GM19438 (cell line): ENCODE data around the gene ZNRF2.

ENCODE experiments used
- ATAC-seq: cut with Tn5 transposase; IDR thresholded peaks from one replicate; pipeline ENCODE4 v1.9.1; 2021; ENCODE audit warnings: low read depth; ENCODE audit not compliant: unreplicated experiment

The ZNRF2 gene

DNA sequence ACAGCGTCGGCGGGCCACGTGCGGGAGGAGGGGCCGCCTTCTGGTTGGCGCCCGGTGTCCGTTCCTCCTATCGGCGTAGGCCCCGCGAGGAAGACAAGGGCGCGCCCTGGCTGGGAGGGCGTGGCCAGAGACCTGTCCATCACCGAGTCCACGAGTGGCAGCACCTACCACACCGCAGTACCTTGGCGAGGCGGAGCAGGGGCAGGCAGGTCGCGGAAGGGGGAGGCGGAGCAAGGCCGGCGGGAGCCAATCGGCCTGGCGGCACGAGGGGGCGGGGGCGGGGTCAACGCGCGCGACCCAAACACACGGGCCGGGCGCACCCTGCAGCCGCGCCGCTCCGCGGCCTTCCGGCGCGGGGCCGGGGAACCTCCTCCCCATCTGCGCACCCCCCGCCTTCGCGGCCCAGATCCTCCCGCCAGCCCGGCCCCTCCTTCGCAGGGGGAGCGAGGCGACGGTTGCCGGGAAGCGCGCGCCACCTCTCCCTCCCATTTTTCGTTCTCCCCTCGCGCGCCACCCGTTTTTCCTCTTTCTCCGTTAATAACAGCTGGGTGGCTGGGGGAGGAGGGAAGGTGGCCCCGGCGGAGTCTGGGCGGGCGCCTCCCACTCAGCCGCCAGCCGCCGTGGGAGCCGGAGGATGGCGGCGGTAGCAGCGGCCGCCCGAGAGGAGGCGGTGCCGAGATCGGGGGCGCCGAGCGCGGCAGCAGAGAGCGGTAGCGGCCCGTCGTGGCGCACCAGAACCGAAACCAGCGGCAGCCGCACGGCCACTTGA is at the start of gene ZNRF2:
TSS of gene ZNRF2 (plus strand) at position 300 of the 769 bp plus-strand sequence. CDS start 761 bp downstream, outside the sequence.
- ATAC-seq: peak; percentile 83

DNA sequence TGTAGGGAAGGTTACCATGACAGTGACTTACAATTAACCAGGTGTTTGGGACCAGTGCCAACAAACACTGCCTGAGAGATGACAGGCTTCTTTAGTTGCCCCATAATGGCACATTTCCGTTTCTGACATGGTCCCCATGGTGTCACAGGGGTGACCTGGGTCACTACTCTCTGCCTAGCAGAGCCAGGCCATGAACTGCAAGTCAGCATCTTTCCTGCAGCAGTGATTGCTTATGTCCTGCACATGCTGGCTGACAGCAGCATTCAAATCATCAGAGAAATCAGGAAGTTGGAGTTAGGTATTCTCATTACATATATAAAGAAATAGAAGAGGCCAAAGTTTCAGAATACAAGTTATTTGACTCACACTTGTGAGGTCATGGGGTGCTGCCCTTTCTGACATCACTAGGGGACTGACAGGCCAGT is 47.1 kb upstream of the ZNRF2 start:
- no peak for ATAC-seq

DNA sequence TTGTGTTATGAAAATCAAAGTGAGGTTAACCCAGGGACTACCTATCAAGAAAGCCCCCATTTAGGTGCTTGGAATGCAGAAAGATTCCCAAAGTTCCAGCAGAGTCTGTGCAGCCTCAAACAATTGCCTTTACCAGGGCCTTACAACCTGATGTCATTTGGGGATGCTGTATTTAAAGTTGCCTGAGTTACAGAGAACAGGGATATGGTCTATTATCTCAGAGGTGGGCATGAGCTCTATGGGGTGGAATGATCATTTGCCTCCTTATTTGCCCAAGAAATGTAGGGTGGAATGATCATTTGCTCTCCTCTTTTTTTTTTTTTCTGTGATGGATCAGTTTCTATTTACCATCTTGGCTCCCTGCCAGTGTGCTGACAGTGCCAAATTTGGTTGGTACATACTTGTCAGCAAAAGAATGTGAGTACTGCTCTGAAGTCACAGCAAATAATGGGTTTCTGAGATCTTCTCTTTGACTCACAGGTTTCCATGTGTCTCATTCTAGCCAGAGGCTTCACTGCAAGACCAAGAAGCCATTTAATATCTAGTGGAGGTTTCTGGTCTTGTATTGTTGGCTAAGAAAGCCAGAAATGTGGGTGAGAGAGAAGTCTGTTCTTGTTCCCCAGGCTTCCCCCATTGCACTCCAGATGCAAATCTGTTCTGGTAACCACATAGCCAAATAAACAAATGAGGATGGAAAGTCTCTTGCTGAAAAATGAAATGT is 45.5 kb upstream of the ZNRF2 start:
- ATAC-seq: peak; percentile 56

DNA sequence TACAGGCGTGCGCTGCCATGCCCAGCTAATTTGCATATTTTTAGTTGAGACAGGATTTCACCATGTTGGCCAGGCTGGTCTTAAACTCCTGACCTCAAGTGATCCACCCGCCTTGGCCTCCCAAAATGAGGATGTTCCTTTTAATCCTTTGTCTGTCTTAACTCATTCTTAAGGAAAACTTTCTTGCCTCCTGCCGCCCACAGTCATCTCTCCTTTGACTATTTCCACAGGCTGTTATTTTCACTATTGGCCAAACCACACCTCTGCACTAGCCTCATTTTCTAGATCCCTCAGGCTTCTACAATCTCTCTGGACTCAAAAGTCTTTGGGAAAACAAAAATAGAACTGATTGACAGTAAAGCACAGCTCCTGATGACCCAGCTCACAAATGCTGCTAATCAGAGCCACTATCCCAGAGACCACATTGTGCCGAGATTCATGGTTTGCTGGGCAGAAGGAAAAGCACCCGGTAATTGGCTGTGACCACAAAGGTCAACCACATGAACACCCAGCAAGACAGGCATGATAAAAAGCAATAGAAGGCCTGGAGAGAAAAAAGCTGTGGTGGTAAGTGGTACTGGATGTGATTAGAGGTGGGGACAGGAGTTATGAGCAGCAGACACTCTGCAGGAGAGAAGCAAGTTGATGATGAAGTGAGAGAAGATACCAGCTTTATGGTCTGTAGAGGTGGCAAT is 44.1 kb upstream of the ZNRF2 start:
- ATAC-seq: no peak

DNA sequence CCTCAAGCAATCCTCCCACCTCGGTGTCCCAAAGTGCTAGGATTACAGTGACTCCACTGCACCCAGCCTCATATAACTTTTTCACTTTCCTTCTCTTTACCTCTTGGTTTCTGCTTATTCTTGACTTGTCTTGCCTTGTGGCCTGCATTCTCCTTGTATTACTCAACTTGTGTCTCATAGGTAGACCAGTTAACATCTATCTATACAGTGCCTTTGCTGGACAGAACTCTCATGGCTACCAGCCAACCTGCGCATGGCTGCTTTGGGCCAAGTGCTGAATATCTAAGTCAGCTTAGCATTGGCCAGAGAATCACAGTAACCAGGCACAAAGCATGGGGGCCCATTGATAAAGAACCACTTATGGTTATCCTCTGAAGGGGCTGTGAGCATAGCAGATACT is 42.6 kb upstream of the ZNRF2 start:
- ATAC-seq: no peak

DNA sequence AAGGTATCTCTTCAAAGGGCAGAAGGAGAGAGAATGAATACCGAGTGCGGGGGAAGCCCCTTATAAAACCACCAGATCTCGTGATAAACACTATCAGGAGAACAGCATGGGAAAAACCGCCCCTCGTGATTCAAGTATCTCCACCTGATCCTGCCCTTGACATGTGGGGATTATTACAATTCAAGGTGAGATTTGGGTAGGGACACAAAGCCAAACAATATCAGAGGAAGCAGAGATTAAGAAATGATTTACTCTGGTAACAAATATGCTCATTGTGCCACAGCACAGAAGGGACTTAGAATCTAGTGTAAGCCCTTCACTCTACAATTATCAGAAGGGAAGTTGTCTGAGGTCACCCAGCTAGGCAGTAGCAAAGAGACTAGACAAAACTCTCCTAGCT is 40.1 kb upstream of the ZNRF2 start:
- ATAC-seq: no peak

DNA sequence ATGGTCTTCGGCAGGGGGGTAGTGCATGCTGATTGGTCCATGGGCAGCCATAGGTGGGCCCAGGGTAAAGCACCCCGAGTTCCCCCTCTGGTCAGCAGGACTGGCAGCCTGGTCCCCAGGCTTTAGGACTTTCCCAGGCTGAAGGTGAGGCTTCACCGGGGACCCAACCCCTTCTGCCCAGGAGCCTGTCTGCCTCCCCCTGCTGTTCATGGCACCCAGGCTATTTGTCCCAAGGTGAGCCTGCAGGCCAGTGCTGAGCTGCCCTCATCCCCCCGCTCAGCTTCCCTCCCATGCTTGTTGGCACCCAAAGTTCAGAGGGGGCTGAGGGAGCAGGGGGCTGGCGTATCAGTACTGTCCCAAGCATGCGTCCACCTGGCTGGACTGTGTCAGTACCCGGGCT is 38.5 kb upstream of the ZNRF2 start:
- ATAC-seq: no peak

DNA sequence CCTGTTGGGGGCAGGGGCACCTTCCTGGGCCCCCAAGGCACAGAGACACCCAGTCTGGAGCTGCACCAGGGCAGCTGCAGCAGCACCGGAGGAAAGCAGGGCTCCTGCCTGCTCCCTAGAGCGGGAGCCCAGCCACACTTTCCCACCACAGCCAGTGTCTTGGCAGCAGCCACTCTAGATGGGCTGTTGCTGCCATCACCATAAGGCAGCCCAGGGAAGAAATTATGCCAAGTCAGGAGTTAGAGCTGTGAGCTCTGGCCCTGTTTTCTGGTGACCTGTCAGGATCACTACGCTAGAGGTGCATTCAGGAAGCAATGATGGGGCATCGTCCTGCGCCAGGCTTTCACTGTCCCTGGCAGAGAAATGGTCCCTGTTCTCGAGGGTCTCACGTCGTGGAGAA is 38.0 kb upstream of the ZNRF2 start:
- no peak for ATAC-seq

DNA sequence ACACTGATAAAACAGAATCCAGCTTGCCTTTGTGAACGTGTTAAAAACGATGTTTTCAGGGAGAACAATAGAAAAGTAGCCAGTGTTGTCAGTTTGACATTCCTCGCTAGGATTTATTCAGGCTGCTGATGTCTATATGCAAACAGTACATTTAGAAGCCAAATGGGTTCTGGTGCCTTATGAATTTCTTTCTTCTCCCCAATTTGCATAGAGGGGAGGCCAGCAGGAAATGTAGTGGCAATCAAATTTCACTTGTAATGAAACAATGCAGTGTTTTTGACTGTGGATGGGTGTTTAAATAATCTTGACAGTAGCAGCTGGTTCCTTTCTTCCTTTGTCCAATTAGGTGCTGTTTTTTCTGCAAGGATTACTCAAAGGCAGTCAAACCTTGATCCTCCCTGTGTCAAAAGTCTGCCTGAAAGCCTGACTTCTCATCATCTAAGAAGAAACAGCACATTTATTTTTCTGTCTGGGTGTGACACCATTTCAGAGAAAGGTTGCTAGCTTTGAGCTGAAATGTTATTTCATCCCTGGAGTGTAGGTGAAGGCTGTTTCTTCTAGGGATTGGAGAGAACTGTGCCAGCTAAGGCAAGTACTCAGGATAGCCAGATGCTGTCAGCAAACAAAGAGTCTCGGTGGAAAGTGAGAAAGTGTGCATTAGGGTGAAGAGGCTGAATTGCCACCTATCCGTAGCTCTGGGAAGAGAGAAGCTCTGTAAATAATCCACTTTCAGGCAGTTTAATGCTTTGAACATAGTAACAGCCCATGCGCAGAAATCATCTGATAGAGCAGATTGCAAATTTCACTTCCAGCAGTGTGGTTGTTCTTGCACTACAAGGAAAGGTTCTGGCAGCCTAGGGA is 36.6 kb upstream of the ZNRF2 start:
- no peak for ATAC-seq

DNA sequence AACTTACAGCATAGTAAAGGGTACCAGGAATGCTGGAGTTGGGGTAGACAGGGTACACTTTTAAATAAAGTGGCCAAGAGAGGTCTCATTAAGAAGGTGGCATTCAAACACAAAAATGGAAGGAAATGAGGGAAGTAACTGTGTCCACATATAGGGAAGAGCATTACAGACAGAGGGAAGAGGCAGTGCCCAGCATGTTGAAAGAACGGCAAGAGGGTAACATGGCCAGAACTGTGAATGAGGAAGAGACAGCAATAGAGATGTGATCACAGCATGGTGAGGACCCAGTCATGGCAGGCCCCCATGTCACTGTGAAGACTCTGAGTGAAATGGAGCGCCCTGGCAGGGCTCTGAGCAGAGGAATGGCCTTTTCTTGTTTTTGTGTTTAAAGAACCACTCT is 35.1 kb upstream of the ZNRF2 start:
- no peak for ATAC-seq

DNA sequence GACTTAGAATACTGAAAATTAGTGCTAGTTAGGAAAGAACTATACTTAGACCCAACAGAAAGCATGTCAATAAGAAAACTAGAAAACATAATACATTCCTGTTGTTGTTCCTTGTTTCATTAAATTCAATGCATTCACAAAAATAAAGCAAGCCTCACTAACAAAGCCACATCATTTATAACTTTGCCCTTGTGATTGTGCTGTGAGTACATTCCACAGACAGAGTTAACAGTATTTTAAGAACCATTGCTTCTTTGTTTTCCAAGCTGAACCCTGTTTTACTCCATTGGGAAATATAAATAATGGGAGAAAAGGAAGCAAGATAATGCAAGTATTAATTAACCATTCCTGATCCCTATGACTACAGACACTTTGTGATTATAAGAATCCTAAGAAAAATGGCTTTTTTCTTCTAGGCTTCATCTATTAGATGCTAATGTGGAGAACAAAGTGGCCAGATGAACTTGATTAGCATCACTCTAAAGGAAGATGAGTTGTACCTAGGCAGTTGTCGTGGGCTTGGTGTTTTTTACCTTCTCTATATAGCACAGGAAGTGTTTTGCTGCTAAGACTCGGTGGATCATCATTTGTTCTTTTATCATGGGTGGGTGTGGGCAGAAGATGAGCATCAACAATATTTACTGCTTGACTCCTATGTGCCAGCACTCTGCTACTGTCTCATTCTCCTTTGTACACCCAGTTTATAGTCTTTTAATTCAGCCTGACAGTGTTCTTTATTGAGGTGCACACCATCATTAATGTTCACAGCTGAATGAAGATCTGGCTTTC is 34.2 kb upstream of the ZNRF2 start:
- no peak for ATAC-seq

DNA sequence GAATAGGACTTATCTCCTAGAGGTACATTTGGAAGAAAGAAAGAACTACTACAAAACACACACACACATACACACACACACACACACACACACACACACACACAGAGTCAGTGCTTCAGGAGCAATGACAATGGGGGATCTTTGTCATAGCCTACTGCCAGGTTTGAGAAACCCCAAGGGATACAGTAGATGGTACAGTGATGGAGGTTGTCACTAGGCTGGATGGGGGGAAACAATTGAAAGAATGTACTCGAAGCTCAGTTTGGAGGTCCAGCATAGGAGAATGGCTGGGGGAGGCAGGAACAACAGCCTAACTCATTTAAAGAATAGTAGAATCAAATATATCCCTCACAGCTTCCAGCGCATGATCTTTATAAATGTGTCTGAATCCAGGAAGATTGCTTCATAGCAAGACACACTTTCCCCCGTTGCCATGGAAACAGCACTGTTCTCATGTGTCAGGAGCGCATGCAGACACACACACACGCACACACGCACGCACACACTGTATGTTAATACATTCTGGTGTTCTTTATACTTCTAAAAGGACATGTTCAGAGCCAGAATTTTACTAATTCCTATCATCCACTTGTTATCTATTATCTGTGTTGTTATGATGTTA is 32.6 kb upstream of the ZNRF2 start:
- ATAC-seq: no peak

DNA sequence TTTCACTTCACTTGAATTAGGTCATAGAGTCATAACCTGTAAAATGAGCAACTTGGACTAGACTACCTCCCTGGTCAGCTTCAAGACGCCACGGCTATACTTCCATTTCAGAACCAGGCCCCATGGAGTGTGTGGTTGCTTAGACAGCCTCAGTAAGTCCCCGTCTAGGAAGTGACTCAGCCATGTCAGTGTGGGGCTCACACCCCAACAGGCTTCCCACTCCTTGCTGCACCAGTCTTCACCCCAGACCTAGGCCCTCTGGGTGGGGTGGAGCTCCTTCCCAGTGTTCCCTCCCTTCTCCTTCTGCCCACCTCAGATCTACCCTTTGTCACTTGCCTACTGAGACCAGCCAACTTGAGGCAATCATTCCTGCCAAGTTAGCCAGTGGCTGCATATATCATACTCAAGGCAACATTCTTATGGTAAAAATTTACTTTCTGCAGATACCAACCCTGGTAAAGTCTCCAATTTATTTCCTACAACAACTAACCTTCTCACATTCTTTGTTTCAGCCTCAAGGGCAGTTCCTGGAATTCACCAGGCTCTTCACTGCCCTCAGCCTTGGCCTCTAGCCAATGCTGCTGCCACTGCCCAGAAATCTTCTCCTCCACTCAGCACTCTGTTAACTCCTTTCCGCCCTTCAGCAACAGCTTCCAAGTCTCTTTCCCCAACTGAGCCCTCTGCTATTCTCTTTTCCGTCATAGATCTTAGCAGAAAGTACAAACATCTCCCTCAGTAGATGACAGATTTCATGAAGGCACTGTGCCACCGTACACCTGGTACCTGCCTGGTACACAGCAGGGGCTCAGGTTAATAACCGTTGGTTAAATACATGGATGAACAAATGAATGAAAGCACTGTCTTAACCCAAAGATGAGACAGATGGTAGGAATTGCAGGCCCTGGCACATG is 31.3 kb upstream of the ZNRF2 start:
- no peak for ATAC-seq

DNA sequence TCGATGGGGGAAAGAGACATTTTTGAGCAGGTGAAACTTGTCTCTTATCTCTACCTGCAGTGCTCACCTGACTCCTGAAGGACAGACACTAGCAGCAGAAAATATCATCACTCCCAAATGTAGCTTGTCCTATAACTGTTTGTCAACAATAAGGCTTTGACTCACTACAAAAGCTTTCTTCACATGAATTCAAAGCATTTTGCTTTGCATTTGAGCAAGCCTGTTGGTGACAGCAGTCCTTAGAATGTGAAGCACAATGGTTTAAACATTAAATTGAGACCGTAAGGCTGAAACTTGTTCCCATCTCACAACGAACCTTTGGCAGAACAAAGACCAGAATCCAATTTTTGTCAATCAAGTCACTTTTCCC is 30.6 kb upstream of the ZNRF2 start:
- no peak for ATAC-seq

DNA sequence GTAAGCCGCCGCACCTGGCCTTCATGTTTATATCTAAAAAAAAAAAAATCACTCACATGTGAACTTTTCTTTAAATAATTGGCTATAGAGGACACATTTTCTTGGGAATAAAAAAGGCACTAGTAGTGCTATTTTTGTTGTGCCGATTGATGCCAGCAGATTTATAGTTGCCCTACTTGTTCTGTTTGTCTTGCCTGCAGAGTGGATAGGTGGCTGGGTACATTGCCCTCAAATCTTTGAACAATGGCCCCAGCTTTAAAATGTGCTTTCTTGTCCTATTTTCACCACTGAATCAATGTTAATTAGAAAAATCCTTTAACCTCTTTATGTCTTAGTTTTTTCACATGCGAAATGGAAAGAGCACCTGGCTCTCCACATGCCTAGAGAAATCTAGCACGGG is 30.1 kb upstream of the ZNRF2 start:
- ATAC-seq: no peak

DNA sequence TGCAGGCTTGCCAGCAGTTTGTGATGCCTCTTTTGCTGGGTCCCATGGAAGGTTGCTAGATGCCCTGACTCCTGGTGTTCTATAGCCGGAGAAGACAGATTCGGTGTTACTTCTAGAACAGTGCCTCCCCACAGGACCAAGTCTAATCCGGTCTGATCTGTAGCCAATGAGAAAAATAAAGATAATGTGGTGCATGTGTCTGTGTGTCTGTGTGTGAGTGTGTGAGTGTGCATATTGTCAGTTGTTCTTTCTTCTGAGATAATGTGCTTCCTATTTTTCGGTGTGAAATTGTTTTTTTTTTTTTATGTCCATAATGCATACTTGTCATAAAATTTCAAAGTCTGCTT is 29.7 kb upstream of the ZNRF2 start:
- ATAC-seq: no peak

DNA sequence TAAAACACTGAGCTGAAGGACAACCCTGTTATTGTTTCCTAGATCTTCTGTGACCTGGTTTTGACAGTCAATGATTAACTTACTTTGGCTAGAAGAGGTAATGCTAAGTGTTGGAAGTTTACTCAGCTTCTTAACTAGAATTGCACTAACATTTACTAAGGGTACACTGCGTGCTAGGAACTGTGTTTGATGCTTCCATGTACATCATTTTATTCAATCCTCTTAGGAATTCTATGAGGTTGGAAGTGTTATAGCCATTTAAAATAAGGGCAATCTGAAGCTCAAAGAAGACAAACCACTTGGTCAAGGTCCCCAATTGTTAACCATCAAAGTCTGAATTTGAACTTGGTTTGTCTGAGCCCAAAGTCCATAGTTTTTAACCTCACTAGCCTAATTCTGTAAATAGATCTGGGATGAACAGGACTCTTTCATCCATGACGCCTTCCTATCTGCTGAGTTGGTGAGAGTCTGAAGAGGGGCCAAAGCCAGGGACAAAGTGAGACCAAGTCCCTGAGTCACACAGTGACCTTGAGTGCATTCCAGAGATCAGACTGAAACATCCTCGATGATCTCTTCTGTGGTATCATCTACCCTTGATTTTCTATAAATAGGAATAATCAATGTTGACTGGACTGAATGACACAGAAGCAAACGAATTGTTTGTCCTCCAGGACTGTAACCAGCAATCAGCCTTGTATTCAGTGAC is 29.2 kb upstream of the ZNRF2 start:
- ATAC-seq: no peak

DNA sequence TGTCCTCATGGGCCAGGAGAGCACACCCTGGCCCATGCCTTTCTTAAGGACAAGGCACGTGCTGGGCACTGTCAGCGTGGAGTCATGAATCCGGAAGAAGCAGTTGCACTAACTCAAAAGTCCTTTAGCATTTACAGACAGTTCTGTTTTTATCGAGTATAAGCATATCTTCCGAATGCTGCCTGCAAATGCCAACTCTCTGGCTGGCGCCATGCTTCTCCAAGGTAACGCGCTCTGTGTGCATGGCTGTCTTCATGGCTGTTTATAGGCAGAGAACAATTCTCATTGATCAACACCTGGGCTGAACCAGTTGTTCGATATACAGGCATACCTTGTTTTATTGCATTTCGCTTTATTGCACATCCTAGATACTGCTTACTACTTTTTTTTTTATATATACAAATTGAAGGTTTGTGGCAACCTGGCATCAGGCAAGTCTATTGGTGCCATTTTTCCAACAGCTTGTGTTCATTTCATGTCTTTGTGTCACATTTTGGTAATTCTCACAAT is 28.0 kb upstream of the ZNRF2 start:
- ATAC-seq: no peak
